HG02623 (cell line): ENCODE measurements around the gene DNLZ.
"Not testable (repeated sequence)": the region's sequence is repeated elsewhere in the genome, so short reads cannot be mapped to it uniquely, and the experiment has no call there.

ENCODE experiments used
- ATAC-seq: cut with Tn5 transposase; IDR thresholded peaks from one replicate; pipeline ENCODE4 v1.9.1; 2021; ENCODE audit warnings: moderate library complexity; ENCODE audit not compliant: unreplicated experiment

The DNLZ gene

GRCh38 chr9:136320972-136321371 lies 42.6 kb downstream of the DNLZ start:
- ATAC-seq = not testable (repeated sequence)

DNA sequence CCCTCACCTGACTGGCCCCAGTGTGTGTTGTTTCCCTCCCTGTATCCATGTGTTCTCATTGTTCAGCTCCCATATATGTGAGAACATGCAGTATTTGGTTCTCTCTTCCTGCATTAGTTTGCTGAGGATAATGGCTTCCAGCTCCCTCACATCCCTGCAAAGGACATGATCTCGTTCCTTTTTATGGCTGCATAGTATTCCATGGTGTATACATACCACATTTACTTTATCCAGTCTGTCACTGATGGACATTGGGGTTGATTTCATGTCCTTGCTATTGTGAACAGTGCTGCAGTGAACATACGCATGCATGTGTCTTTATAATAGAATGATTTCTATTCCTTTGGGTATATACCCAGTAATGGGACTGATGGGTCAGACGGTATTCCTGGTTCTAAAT lies 43.6 kb downstream of the DNLZ start:
- not testable (repeated sequence) for ATAC-seq

DNA sequence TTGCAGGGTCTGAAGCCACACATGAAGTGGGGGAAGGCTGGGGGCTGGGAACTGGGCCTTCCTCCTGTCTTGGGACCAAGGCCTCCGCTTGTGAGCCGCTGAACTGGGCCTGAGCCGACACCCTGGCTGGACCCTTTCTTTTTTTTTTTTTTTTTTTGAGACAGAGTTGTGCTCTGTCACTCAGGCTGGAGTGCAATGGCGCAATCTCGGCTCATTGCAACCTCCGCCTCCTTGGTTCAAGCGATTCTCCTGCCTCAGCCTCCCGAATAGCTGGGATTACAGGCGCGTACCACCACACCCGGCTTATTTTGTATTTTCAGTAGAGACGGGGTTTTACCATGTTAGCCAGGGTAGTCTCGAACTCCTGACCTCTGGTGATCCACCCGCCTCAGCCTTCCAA lies 44.3 kb downstream of the DNLZ start:
- ATAC-seq = not testable (repeated sequence)

- ATAC-seq = no peak
Measured at GRCh38 chr9:136318776-136319241, 44.7 kb downstream of the DNLZ start.

DNA sequence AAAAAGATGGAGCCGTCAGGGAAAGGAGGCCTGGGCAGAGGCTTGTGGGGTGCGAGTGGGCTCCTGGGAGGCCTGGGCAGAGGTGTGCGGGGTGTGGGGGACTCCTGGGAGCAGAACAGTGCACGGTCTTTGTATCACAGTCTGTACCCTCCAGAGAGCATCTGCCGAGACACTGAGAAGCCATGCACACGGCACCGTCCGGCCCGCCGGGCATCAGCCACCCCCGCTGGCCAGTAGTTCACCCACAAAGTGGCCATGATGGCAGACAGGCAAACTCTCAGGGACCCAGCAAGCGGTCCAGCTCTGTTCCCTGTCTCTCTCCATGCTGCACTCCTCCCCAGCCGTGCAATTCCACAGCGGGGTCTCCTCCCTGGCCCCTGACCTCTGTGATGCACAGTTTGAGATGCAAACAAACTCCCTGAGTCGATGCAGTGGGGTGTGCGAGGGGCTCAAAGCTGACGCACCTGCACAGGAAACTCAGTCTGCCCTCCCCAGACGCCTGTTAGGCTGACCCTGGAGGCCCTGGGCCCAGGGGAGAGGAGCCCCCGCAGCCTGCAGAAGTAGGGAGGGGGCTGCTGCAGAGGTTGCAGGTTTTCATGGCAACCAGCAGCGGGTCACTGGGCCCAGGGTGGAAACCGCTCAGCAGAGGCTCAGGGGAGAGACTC lies 45.3 kb downstream of the DNLZ start:
- ATAC-seq = no peak

DNA sequence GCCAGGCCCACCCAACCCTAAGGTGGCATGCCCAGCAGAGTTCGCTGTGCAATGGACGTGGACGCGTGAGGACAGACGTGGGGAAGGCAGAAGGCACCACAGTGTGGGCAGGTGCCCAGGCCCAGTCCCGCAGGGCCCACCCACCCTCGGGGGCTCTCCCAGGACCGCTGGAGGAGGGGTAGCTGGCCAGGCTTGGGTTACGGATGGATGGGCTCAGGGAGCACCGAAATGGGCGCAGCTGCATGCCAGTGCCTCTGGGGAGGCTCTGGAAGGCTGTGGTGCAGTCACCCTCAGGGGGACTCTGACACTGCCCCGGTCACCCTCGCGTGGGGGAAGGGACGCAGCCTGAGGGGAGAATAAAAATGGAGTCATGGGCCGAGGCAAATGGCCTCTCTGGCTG lies 45.8 kb downstream of the DNLZ start:
- no peak for ATAC-seq

GRCh38 chr9:136316896-136317676 lies 46.5 kb downstream of the DNLZ start:
- no peak for ATAC-seq

- no peak for ATAC-seq
Measured at GRCh38 chr9:136316271-136316751, 47.2 kb downstream of the DNLZ start.

- no peak for ATAC-seq
Measured at GRCh38 chr9:136314944-136315343, 48.6 kb downstream of the DNLZ start.

- ATAC-seq = no peak
Measured at GRCh38 chr9:136314056-136314416, 49.5 kb downstream of the DNLZ start.

DNA sequence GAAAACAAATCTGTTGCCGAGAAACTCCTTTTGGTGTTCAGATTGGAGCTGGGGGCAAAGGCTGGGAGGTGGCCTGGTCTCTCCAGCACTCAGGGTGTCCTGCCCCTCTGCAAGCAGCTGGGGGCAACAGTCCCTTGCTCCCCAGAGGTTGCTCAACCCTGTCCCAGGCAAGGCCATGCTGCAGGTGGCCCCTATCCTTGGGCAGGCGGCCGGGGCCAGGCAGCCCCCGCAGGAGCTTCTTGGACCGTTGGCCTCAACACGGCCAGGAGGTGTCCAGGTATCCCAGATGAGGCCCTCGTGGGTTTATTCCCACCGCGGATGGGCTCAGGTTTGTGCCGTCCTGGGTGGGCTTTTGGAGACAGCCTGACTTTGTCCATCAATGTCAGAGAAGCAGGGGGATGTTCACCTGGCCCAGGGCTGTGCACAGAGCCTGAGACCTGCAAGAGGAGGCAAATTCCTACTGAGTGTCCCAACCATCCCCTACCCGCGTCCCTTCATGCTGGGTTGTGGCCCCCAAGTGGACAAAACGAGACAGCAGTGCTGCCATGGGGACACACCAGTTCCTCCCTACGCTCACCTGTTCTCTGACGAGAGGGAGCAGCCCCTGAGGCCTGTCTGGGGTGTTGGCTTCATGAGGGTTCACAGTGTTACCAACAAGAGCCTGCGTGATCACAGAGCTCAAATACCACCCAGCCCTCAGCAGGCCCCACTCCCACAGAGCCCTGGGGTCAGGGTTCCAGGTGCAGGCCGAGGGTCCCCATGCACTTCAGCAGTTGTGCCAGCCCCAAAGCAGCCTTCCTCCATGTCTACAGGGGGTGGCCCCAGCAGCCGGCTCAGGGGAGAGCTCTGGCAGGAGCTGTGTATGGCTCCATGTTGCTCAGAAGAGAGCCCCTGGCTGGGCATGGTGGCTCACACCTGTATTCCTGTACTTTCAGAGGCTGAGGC lies 50.2 kb downstream of the DNLZ start:
- no peak for ATAC-seq

DNA sequence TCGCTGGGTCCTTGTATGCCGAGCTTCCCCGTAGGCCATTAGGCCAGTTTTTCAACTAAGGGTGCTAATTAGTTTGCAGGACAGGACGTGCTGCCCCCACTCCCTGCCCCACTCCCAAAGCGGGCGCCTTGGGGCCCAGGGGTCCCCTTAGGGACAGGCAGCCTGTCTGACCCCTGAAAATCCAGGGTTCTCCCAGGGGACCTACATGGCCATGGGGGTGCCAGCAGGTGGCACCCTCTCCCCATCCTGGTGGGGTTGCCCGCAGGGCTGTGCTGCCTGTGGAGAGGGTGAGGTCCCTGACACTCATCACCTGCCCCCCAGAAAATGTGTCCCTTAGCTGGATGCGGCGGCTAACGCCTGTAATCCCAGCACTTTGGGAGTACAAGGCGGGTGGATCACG lies 51.1 kb downstream of the DNLZ start:
- ATAC-seq = no peak

- ATAC-seq = no peak
Measured at GRCh38 chr9:136312009-136312375, 51.6 kb downstream of the DNLZ start.

DNA sequence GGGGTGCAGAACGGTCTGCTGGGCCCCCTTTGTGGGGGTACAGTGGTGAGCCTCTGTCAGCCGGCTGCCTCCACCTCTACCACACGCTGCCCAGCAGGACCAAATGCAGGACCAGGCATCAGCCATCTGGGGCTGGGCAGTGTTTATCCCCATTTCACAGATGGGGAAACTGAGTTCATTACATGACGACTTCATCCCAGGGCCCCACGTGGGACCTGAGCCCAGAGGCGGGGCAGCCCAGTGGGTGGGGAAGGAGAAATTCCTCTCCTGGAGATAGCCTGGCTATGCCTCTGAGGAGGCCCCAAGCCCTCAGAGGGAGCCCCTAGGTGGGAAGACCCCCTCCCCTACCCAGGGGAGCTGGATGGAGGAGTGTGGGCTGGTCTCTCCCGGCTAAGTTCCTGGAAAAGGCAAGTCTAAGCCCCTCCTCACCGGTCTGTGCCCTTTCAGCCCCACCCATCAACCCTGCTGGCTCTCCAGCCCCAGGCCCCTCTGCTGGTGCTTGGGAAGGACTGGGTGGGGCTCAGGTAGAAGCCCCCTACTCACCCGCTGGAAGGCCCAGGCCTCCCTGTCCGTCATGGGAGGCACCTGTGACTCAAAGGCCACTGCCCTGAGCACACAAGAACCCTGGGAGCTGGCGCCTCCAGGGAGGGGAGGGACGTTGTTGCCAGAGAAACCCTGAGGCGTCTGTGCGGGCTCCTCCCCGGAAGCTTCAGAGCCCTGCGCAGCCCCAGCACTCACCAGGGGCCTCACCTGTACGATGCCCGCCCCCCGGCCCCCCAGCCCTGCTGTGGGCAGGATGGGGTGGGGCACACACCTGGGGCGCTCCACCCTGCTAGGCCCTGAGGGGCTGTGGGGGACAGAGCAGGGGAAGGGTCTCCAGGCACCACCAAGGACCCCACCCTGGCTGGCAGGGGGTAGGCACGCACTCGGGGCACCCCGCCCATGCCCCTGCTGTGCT lies 52.2 kb downstream of the DNLZ start:
- ATAC-seq = no peak

DNA sequence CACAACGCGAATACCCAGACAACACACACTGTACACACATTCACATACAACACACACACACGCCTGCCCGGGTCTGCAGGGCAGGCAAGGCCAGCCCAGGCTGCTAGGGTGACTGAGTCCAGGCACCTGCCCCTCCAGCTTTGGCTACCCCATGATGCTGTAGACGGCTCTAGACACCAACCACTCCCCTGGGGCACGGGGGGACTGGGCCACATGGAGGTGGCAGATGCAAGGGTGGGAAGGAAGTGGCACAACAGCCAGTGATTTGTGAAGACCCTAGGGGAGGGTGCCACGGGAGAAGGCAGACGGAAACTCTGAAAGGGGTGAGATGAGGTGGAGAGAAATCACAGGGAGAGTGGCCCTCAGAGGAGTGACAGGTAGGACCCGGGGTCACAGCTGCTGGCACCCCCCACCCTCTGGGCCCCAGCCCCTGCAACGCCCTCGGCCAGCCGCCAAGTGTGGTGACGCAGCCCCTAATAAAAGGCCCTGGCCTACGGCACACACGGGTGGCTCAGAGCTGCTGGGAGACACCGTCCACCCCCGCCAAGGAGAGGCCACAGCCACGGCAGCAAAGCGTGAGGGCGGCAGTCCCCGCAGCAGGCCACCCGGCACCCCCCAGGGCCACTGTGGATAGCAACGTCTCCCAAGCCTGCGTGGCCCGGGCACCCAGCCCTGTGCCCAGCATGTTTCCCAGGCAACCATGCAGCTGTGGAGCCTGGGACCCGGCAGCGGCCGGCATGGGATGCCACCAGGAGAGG lies 53.1 kb downstream of the DNLZ start:
- ATAC-seq = no peak

DNA sequence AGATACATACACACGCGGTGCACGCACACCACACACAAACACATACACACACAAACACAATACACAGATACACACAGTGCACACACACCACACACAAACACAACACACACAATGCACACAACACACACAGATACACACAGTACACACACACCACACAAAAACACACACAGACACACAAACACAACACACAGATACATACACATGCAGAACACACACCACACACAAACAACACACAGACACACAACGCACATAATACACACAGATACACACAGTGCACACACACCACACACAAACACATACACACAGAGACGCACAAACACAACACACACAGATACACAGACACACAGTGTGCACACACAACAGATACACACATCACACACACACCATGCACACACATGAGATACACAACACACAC lies 53.7 kb downstream of the DNLZ start:
- ATAC-seq = no peak
